ENCODE data around the gene COPG1. TPM values are rescaled to one million over a fixed set of nuclear protein-coding genes. Genes with fewer than 3 reads are reported as not detected.
A peak's percentile ranks its signal among the peaks of the same experiment; 100 is the strongest.

The COPG1 gene
- total RNA-seq, 1 experiment from 2014 or later: 225 TPM

- Mint-ChIP-seq H3K27me3 (ENCODE audit: insufficient read depth, unreplicated experiment) (no peaks in the 10 kb centered on the region), H3K9me3 (ENCODE audit: unreplicated experiment) (no peaks in the 10 kb centered on the region), H3K4me1 (ENCODE audit: insufficient read depth, unreplicated experiment) (peaks cover 27% of the 10 kb centered on the region), H3K4me3 (ENCODE audit: unreplicated experiment) (no peak overlapping the region), H3K27ac (ENCODE audit: low read depth, unreplicated experiment) (no peak overlapping the region), H3K36me3 (ENCODE audit: insufficient read depth, unreplicated experiment) (peaks cover 19% of the 10 kb centered on the region)
- DNase-seq (ENCODE audit: unreplicated experiment): no peak
- POLR2A ChIA-PET: interaction anchor here (0.6 to 8.9 kb wide), 14 partner anchors 16 to 368 kb away, joined by 3 to 217 read pairs (median 16); partner anchors contain the start of genes CNBP and RAB43
- CTCF ChIA-PET: interaction anchor here (0.6 to 5.5 kb wide), 30 partner anchors 9 to 362 kb away, joined by 3 to 78 read pairs (median 8); partner anchors contain the start of genes CNBP and HMCES
- BruUV-seq (replicated peaks): no TSS peak
- intact Hi-C loops (cut with micrococcal nuclease): loop anchor here (5.0 to 10.0 kb wide), 2 partner anchors 124 to 222 kb away; partner anchors contain the start of gene RAB43
- no peak for TF ChIP-seq CTCF (IDR thresholded peaks at IDR 0.05; ENCODE audit: unreplicated experiment)
Observed at GRCh38 chr3:129246636-129247035, 2.8 kb upstream of the COPG1 start.

GRCh38 chr3:129248286-129248979 lies 973 bp upstream of the COPG1 start:
- no peak for TF ChIP-seq CTCF (IDR thresholded peaks at IDR 0.05; ENCODE audit: unreplicated experiment)
- no peak for DNase-seq (ENCODE audit: unreplicated experiment)
- no peaks in the 10 kb centered on the region for H3K27me3 Mint-ChIP-seq (ENCODE audit: insufficient read depth, unreplicated experiment)
- H3K4me3 Mint-ChIP-seq (ENCODE audit: unreplicated experiment): peak overlapping the region; percentile 93
- peaks cover 37% of the 10 kb centered on the region for H3K36me3 Mint-ChIP-seq (ENCODE audit: insufficient read depth, unreplicated experiment)
- peaks cover 27% of the 10 kb centered on the region for H3K4me1 Mint-ChIP-seq (ENCODE audit: insufficient read depth, unreplicated experiment)
- intact Hi-C loops (cut with micrococcal nuclease): loop anchor here (5.0 to 10.0 kb wide), 2 partner anchors 126 to 224 kb away; partner anchors contain the start of gene RAB43
- no peaks in the 10 kb centered on the region for H3K9me3 Mint-ChIP-seq (ENCODE audit: unreplicated experiment)
- CTCF ChIA-PET: interaction anchor here (0.6 to 5.5 kb wide), 12 partner anchors 14 to 754 kb away, joined by 3 to 78 read pairs (median 6); partner anchors contain the start of gene CNBP
- peak overlapping the region; percentile 98 for H3K27ac Mint-ChIP-seq (ENCODE audit: low read depth, unreplicated experiment)
- POLR2A ChIA-PET: interaction anchor here (0.9 to 8.9 kb wide), 24 partner anchors 9 to 522 kb away, joined by 3 to 217 read pairs (median 12); partner anchors contain the start of genes CNBP, HMCES and RAB43
- BruUV-seq (replicated peaks): no TSS peak

GRCh38 chr3:129252748-129253147 lies 3.3 kb downstream of the COPG1 start:
- no TSS peak for BruUV-seq (replicated peaks)
- no peaks in the 10 kb centered on the region for H3K27me3 Mint-ChIP-seq (ENCODE audit: insufficient read depth, unreplicated experiment)
- no peaks in the 10 kb centered on the region for H3K9me3 Mint-ChIP-seq (ENCODE audit: unreplicated experiment)
- CTCF ChIA-PET: interaction anchor here (0.6 to 1.6 kb wide), 4 partner anchors 22 to 471 kb away, joined by 3 to 7 read pairs (median 3); a partner anchor contains a TSS
- POLR2A ChIA-PET: interaction anchor here (2.1 kb wide), 1 partner anchor 186 kb away, joined by 9 read pairs; the partner anchor contains the start of genes IFT122 and MBD4
- DNase-seq (ENCODE audit: unreplicated experiment): no peak
- TF ChIP-seq CTCF (IDR thresholded peaks at IDR 0.05; ENCODE audit: unreplicated experiment): no peak
- H3K27ac Mint-ChIP-seq (ENCODE audit: low read depth, unreplicated experiment): peak overlapping the region; percentile 42
- intact Hi-C loops (cut with micrococcal nuclease): no loop called here
- H3K4me1 Mint-ChIP-seq (ENCODE audit: insufficient read depth, unreplicated experiment): peaks cover 19% of the 10 kb centered on the region
- H3K36me3 Mint-ChIP-seq (ENCODE audit: insufficient read depth, unreplicated experiment): peaks cover 77% of the 10 kb centered on the region
- no peak overlapping the region for H3K4me3 Mint-ChIP-seq (ENCODE audit: unreplicated experiment)

GRCh38 chr3:129254536-129255230 lies 5.3 kb downstream of the COPG1 start:
- Mint-ChIP-seq H3K9me3 (ENCODE audit: unreplicated experiment) (no peaks in the 10 kb centered on the region), H3K27ac (ENCODE audit: low read depth, unreplicated experiment) (no peak overlapping the region), H3K27me3 (ENCODE audit: insufficient read depth, unreplicated experiment) (no peaks in the 10 kb centered on the region), H3K36me3 (ENCODE audit: insufficient read depth, unreplicated experiment) (peaks cover 85% of the 10 kb centered on the region), H3K4me1 (ENCODE audit: insufficient read depth, unreplicated experiment) (peaks cover 8% of the 10 kb centered on the region), H3K4me3 (ENCODE audit: unreplicated experiment) (no peak overlapping the region)
- no TSS peak for BruUV-seq (replicated peaks)
- no peak for DNase-seq (ENCODE audit: unreplicated experiment)
- ChIA-PET CTCF (interaction anchor here (0.7 to 2.2 kb wide), 4 partner anchors 9 to 284 kb away, joined by 3 to 7 read pairs (median 4); no protein-coding TSS in a partner anchor), POLR2A (no interaction called here)
- TF ChIP-seq CTCF (IDR thresholded peaks at IDR 0.05; ENCODE audit: unreplicated experiment): no peak
- intact Hi-C loops (cut with micrococcal nuclease): no loop called here

Data from MCF 10A (cell line).